ENCODE data around the gene FOS. TPM values are rescaled to one million over a fixed set of nuclear protein-coding genes. Genes with fewer than 3 reads are reported as not detected.

The FOS gene
- total and polyA plus RNA-seq, 4 donors = 13.2 to 82.7 (median 20.0) TPM

DNA sequence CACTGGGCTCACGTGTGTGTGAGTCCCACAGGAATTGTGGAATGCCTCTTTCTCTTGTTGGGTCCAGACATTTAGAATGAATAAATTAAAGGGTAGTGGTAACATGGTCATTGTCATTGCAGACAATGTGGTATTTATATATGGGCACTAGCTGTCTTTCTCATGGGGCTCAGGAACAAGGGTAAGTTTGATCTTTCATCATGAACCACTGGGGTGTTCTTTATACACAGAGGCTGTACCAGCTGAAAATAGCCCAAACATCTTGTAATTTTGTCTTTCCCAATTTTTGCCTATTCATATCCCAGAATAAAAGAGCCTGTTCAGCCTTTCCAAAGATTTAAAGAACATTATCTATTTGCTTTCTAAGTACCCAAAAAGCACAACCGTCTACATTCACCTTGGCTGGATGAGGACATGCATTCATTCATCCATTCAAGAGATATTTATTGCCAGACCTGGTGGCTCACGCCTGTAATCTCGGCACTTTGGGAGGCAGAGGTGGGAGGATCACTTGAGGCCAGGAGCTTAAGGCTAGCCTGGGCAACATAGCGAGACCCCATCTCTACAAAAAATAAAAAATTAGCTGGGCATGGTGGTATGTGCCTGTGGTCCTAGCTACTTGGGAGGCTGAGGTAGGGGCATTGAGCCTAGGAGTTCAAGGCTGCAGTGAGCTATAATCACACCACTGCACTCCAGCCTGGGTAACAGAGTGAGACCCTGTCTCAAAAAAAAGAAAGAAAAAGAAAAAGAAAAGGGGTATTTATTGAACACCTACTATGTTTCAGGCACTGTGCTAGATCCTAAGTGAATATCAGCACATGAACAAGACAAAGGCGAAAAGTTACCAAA lies 4.4 kb upstream of the FOS start:
- peaks cover 0 to 3% (median 1%) of the 10 kb centered on the region in 4 donors for H3K4me1 ChIP-seq (ENCODE audit: control insufficient read depth in 4 of 4, insufficient read depth in 4 of 4, low read length in 3 of 4)
- 88% methylated on average over 6 of the region's 6 CpGs for WGBS
- H3K27ac ChIP-seq (ENCODE audit: low read depth in 1 of 2, low read length in 2 of 2) = peak overlapping the region; percentile 17 to 55
- TF ChIP-seq, protein P1, sequence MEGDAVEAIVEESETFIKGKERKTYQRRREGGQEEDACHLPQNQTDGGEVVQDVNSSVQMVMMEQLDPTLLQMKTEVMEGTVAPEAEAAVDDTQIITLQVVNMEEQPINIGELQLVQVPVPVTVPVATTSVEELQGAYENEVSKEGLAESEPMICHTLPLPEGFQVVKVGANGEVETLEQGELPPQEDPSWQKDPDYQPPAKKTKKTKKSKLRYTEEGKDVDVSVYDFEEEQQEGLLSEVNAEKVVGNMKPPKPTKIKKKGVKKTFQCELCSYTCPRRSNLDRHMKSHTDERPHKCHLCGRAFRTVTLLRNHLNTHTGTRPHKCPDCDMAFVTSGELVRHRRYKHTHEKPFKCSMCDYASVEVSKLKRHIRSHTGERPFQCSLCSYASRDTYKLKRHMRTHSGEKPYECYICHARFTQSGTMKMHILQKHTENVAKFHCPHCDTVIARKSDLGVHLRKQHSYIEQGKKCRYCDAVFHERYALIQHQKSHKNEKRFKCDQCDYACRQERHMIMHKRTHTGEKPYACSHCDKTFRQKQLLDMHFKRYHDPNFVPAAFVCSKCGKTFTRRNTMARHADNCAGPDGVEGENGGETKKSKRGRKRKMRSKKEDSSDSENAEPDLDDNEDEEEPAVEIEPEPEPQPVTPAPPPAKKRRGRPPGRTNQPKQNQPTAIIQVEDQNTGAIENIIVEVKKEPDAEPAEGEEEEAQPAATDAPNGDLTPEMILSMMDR (IDR thresholded peaks at IDR 0.05; ENCODE audit: low read depth, low read length, missing input control) = no peak
- TF ChIP-seq RXRA (IDR thresholded peaks at IDR 0.05) = no peak
- TF ChIP-seq, protein P2, sequence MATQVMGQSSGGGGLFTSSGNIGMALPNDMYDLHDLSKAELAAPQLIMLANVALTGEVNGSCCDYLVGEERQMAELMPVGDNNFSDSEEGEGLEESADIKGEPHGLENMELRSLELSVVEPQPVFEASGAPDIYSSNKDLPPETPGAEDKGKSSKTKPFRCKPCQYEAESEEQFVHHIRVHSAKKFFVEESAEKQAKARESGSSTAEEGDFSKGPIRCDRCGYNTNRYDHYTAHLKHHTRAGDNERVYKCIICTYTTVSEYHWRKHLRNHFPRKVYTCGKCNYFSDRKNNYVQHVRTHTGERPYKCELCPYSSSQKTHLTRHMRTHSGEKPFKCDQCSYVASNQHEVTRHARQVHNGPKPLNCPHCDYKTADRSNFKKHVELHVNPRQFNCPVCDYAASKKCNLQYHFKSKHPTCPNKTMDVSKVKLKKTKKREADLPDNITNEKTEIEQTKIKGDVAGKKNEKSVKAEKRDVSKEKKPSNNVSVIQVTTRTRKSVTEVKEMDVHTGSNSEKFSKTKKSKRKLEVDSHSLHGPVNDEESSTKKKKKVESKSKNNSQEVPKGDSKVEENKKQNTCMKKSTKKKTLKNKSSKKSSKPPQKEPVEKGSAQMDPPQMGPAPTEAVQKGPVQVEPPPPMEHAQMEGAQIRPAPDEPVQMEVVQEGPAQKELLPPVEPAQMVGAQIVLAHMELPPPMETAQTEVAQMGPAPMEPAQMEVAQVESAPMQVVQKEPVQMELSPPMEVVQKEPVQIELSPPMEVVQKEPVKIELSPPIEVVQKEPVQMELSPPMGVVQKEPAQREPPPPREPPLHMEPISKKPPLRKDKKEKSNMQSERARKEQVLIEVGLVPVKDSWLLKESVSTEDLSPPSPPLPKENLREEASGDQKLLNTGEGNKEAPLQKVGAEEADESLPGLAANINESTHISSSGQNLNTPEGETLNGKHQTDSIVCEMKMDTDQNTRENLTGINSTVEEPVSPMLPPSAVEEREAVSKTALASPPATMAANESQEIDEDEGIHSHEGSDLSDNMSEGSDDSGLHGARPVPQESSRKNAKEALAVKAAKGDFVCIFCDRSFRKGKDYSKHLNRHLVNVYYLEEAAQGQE (IDR thresholded peaks at IDR 0.05) = no peak
- TF ChIP-seq JUND (IDR thresholded peaks at IDR 0.05) = no peak
- no peak for TF ChIP-seq SP1 (IDR thresholded peaks at IDR 0.05)
- TF ChIP-seq RAD21 (IDR thresholded peaks at IDR 0.05) = no peak
- TF ChIP-seq, protein P3, sequence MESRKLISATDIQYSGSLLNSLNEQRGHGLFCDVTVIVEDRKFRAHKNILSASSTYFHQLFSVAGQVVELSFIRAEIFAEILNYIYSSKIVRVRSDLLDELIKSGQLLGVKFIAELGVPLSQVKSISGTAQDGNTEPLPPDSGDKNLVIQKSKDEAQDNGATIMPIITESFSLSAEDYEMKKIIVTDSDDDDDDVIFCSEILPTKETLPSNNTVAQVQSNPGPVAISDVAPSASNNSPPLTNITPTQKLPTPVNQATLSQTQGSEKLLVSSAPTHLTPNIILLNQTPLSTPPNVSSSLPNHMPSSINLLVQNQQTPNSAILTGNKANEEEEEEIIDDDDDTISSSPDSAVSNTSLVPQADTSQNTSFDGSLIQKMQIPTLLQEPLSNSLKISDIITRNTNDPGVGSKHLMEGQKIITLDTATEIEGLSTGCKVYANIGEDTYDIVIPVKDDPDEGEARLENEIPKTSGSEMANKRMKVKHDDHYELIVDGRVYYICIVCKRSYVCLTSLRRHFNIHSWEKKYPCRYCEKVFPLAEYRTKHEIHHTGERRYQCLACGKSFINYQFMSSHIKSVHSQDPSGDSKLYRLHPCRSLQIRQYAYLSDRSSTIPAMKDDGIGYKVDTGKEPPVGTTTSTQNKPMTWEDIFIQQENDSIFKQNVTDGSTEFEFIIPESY (IDR thresholded peaks at IDR 0.05) = no peak
- no peak for TF ChIP-seq FOXA1 (IDR thresholded peaks at IDR 0.05)
- no peak for TF ChIP-seq NR2F2 (IDR thresholded peaks at IDR 0.05)
- no peak for TF ChIP-seq EGR1 (IDR thresholded peaks at IDR 0.05; ENCODE audit: low read depth in 2 of 2)
- no peak for TF ChIP-seq FOXA2 (IDR thresholded peaks at IDR 0.05)
- H3K9me3 ChIP-seq (ENCODE audit: control insufficient read depth in 4 of 4, low read length in 3 of 4) = no peaks in the 10 kb centered on the region
- H3K36me3 ChIP-seq (ENCODE audit: control insufficient read depth in 4 of 4, insufficient read depth in 3 of 4, low read depth in 1 of 4, low read length in 3 of 4) = no peaks in the 10 kb centered on the region
- no peak for DNase-seq (ENCODE audit: low spot score)
- no peaks in the 10 kb centered on the region for H3K27me3 ChIP-seq (ENCODE audit: control insufficient read depth in 4 of 4, insufficient read depth in 4 of 4, low read length in 3 of 4)
- no peak overlapping the region for H3K4me3 ChIP-seq (ENCODE audit: low read depth in 1 of 3, low read length in 3 of 3)
- no peak overlapping the region for H3K9ac ChIP-seq (ENCODE audit: low read depth in 1 of 2, low read length in 2 of 2)

DNA sequence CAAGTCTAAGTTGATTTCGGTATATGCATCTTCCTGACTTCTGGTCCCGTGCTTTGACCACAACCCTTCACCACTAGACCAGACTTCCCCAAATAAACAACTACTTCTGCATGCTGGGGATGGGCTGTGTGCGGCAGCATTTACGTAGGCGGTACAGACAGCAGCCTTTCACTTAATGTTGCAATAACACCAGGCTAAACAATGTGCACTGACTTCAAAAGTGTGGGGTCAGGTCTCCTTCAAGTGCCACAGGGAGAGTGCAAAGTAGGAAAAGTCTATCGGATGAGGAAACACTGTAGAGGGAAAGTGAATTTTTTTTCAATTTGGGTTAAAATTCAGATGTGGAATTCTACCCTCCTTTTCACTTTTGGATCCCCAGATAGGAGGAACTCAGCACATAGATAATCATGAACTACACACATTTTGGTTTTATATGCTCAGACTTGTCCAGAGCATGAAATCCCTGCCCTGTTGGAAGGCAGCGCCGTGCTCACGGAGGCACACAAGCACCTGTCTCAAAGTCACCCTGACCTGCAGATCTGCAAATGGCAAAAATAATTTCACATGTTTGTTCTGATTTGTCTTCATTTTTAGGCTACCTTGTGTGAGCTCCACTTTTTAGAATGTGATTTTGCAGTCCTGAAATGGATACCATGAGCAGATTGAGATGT lies 3.6 kb upstream of the FOS start:
- DNase-seq (ENCODE audit: low spot score) = no peak
- H3K27me3 ChIP-seq (ENCODE audit: control insufficient read depth in 4 of 4, insufficient read depth in 4 of 4, low read length in 3 of 4) = no peaks in the 10 kb centered on the region
- no peak overlapping the region for H3K4me3 ChIP-seq (ENCODE audit: low read depth in 1 of 3, low read length in 3 of 3)
- H3K9ac ChIP-seq (ENCODE audit: low read depth in 1 of 2, low read length in 2 of 2) = peak overlapping the region in 1 of 2 donors; percentile 16
- H3K9me3 ChIP-seq (ENCODE audit: control insufficient read depth in 4 of 4, low read length in 3 of 4) = no peaks in the 10 kb centered on the region
- H3K4me1 ChIP-seq (ENCODE audit: control insufficient read depth in 4 of 4, insufficient read depth in 4 of 4, low read length in 3 of 4) = peaks cover 0 to 9% (median 6%) of the 10 kb centered on the region in 4 donors
- peaks cover 0 to 2% (median 0%) of the 10 kb centered on the region in 4 donors for H3K36me3 ChIP-seq (ENCODE audit: control insufficient read depth in 4 of 4, insufficient read depth in 3 of 4, low read depth in 1 of 4, low read length in 3 of 4)
- peak; percentile 25 to 33 for TF ChIP-seq RAD21 (IDR thresholded peaks at IDR 0.05)
- TF ChIP-seq TAF1 (conservative IDR thresholded peaks at IDR 0.05) = no peak
- no peak for TF ChIP-seq HNF4A (conservative IDR thresholded peaks at IDR 0.05)
- no peak for TF ChIP-seq FOXA1 (IDR thresholded peaks at IDR 0.05)
- TF ChIP-seq RXRA (IDR thresholded peaks at IDR 0.05) = peak in 1 of 2 donors; percentile 30
- TF ChIP-seq JUND (IDR thresholded peaks at IDR 0.05) = no peak
- TF ChIP-seq, protein P1 (IDR thresholded peaks at IDR 0.05; ENCODE audit: low read depth, low read length, missing input control) = no peak
- peak; percentile 42 for TF ChIP-seq SP1 (IDR thresholded peaks at IDR 0.05)
- 86% methylated on average over 9 of the region's 9 CpGs for WGBS
- H3K27ac ChIP-seq (ENCODE audit: low read depth in 1 of 2, low read length in 2 of 2) = peak overlapping the region; percentile 19 to 35

Measured in liver (tissue), 9 donors.